Cortex of kidney (tissue), 1 donor: Measurements from ENCODE around the gene ALX4.

ENCODE experiments used
- DNase-seq: peaks from one replicate; lab custom pipeline; 2025; lab: John Stamatoyannopoulos, UW

ALX4 gene

DNA sequence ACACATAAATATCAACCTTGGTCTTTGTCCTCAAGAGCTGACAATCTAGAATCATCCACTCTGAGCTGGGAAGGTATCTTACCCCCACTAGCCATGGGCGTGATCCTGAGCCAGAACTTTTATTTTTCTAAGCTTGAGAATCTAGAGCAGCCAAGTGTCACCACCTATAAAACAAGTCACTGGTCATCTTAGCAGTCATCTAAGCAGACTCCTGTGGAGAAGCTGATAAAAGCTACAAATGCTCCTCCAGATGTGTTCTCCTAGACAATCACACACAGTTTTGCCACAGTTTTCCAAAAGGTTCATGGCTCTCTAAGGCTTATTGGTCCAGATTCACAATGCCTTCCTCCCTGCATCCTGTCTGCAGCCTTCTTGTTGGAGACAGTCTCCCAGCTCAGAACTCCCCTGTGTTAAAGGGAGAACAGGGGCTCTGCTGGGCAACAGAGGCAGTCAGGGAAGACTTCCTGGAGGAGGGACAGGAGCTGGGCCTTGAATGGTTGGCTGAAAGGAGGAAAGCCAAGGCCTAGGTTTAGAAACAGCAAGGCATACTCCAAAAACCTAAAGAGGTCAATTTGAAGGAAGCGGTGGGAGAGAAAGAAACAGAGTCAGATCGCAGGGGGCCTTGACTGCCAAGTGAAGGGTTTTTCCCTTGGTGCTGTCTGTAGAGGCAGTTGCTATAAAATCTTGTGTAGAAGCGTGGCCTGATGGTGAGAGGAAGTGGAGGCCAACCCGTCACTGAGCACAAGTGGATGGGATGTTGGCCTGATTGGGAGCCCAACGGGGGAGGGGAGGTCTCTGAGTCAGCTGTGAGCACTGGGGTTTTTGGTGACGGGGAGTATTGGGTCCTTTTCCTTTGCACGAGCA lies 42.0 kb downstream of the ALX4 start:
- DNase-seq, result no peak

DNA sequence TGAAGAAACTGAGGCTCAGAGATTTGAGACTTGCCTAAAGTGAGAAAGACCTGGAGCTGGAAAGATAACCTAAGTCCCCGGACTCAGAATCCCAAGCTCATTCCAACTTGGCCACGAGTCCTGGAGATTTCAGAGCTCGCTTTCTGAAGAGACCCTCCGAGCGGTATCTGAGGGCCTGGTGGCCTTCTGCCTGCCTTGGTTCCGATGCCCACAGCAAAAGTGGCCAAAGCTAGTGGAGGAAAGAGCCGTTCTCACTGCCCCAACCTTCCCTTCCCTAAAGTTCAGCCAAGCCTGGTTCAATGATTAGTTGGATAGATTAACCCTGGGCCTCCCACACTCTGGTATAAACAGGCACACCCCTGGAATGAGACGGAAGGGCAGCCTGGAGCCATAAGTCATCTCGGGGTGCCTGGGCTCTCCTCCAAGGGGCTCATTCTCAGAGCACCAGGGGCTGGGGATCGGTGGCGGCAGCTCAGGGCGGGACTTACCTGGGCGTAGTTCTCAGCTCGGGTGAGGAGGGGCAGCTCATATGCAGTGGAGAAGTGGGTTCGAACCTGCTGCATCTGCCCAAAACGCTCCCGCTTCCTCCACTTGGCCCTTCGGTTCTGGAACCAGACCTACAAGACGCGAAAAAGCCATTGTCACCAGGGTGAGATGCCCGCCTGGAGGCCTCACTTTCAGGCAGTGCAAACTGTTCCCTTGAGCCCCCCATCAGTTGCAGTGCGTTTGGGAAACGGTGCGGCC lies 42.8 kb downstream of the ALX4 start:
- DNase-seq, result no peak

DNA sequence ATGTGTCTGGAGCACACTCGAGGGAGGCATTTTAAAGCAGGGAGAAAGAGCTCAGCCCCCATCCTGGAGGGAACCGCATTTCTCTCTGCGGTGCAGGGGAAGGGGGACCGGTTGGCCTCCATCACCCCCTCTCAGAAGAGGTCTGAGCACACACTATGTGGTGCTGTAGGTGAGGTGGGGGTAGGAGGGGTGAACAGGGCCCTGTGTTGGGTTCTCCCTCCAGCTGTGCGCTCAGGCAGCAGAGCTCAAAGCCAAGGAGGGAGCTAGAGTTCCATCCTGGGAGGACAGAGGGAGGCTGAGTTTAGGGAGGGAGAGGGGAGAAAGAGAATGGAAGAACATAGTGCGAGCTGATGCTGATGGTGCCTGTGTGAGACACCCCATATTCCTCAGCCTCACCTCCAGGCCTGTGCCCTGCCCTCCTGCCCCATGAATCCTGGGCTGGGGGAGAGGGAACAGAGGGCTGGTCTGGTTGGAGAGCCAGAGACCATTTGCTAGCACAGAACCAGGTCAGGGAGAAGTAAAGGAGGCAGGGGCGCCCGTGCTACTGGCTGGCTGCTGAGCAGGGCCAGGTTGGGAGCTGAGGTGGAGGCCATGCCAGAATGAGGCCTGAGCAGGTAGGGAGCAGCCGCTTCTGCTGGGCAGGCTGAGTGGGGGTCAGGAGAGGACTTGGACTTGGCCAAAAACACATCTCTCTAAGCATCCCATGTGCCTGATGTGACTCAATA lies 43.7 kb downstream of the ALX4 start:
- DNase-seq, result no peak

DNA sequence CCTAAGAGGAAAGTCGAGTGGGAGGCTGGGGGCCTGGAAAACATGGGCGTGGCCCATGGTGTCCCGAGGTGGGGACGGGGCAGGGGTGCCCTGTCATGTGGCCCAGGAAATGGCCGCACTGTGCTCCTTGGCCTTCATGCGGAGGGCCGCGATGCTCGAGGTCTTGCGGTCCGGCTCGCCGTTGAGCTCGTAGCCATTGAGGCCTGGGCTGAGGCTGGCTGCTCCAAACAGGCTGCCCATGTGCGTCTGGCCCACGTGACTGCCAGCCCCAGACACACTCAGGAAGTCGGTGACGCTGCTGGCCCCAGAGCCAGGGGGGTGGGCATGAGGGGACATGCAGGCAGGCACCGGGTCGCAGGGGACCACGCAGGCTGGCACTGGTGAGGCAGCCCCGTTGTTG lies 45.2 kb downstream of the ALX4 start:
- no peak for DNase-seq

DNA sequence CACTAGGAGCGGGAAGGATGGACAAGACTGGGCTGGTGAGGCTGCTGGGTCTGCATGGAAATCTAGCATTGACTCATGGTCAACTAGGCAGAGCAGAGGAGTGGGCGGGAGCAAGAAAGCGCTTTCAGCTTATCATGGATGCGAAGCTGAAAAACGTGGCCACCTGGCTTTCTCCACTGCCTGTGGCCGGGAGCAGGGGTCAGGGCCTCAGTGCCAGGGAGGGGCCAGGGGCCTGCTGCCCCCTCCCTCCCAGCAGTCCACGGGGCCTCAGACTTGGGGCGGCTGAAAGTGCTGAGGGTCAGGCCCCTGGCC lies 45.5 kb downstream of the ALX4 start:
- no peak for DNase-seq

DNA sequence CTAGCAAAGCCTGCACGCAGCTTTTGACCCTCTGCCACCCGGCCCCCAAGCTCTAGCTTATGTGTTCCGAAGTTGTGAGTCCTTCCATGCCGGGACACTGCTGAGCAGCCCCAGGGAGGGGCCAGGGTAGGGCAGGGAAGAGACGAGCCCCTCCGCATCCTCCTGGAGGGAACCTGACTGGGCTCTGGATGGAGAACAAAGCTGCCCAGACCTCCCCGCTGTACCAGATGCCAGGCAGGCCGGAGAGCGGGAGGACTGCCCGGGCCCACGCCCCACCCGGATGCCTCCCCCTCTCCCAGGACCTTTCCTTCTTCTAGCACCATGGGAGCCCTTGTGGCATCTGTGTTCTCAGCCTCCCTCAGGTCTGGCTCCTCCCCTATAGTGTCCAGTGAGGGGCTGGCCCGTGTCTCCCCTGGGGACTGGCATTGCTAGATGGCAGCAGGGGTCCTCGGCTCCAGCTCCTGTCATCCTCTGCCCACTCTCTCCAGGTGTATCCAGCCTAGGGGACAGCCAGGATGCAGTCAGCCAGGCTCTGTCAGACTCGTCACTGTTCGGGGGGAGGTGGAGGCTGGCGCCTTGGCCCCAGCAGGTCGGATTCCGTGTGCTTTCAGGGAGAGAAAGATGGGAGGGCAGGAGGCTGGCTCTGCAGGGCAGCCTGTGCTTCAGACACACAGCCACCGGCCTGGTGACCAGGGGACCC lies 46.1 kb downstream of the ALX4 start:
- no peak for DNase-seq

DNA sequence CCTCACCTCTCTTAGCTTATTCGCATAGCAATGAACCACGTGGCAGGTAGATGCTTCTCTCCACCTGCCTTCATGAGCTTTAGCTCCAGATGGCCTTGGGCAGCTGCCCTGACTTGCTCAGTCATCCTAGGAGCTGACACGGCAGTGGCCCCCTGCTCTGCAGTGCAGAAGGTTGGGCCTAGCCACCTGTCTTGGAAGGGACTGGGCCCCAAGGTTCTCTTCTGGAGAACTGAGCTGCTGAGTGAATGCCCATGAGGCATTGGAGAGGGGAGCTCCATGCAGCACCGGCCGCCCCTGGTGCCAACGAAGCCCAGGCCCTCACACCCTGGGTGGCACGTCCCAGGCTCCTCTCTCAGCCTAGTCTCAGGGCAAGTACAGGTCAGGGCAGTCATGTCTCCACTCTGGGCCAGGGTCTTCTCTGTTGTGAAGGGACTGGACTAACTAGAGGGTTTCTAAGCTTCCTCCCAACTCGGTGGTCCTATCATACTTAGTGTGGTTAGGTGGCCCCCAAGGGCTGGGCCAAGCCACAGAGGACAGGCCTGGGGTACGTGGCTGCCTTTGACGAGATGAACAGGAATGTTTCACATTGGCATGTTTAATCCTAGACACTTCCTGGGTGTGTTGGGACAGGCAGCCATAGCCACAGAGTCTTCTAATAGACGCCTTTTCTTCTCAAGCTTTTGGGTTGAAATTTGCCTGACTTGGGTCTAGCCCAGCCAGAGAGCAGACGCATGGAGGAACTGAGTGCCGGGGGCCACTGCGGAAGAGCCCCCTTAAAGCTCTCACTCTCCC lies 47.9 kb downstream of the ALX4 start:
- DNase-seq, result no peak

DNA sequence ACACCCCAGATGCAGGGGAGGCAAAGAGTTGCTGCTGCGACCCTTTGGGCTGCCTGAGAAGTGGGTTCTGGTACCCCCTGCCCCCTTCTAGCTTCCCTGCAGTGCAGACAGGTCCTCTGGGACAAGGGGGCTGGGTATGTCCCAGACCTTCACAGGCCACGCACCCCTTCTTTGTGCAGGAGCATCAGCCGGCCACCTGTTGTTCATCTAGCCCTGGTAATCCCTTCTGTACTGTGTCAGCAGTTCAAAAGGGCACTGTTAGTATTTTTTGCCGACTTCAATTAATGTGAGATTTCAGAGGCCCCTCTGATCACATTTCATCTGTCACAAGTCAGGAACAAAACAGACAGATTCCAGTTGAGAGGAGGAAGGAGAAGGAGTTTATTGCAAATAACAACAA lies 49.9 kb downstream of the ALX4 start:
- no peak for DNase-seq

DNA sequence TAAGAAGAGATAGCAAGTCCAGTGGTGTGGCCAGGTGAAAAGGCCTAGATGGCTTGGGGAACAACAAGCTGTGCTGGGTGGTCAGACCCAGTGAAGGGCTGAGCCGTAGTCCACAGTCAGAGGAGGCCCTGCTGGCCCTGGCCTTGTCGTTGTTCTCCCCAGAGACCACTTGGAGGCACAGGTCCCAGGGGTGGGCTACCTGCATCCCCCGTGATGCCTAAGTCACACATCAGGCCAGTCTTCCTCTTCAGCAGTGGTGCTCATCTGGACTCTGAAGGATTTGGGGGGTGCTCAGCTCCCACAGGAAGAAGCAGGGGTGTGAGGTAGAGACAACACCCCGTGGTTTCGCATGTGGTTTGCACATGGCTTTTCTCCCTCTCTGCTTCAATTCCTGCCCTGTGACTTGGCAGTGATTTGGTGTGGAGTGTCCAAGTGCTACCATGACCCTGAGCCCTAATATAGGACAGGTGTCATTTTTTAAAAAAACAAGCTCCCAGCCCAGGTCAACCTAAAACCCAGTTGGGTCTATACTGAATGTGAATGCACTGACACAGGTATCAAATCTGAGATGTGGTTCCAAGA lies 51.0 kb downstream of the ALX4 start:
- DNase-seq, result no peak

DNA sequence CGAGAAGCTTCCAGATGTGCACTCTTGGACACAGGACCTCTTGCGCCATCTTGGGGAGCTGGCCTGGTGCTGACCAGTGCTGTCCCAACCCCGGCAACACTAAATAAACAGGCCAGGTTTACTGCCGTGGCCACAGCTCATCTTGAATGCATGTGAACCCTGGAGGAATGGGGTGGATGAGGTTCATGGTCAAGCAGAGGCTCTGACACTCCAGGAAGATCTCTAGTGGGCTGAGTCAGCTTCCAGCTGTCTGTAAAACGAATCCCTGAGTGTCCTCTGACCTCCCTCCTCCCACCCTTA lies 51.8 kb downstream of the ALX4 start:
- no peak for DNase-seq

DNA sequence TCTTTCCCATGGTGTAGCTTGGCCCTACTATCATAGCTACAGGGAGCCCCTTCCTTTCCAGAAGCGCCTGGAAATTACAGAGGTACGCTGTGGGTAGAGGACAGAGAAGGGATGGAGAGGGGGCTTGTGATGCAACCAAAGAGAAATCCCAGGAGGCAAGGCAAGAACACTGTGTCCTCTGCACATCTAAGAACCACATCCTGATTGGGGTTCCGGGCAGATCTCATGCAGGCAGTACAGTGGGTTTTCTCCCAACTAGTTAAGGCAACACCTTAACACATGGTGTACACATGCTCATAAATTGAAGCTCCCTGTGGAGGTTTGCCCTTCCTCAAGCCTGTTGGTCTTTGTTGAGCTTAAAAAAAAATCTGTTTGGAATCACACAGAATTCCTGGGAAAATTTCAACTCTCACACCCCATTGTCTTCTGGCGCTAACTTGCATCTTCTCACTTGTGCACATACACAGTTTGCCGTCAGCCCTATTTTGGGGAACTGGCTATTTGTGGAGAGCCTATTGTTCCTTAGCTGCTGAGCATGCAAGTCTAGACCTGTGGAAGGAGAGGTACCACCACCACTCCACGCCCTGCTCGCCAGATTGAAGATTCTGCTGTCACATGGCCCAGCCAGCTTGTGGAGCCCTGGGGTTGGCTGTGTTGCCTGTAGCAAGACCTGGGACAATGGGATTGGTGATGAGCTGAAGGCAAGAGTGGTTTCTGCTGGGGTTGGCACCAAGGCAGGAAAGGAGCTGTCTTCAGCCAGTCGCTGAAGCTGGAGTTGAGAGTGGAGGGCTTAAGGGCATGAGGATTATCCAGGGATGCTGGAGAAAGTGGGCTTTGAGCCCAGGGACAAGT lies 52.4 kb downstream of the ALX4 start:
- no peak for DNase-seq

DNA sequence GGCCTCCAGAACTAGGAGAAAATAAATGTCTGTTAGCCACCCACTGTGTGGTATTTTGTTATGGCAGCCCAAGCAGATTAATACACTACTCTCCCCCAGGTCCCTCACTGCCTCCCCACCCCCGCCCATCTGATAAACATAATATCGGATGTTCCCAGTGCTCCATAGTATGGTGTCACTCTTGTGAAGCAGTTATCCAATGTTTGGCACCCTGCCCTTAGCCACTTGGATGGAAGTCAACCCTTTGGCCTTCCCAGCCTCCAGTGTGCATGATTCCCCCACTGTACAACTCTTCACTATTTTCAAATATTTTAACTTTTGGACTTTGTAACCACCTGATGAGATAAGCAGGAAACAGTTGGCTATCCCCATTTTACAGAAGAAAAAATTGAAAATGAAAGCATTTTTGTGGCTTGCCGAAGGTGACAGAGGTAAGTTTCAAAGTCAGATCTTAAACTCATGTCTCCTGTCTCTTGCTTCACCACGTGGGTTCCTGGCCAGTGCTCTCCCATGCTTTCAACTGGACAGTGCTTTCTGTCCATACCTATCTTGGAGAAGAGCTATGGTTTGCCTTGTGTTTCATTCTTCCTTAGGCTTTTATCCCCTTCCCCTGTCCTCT lies 53.2 kb downstream of the ALX4 start:
- no peak for DNase-seq

DNA sequence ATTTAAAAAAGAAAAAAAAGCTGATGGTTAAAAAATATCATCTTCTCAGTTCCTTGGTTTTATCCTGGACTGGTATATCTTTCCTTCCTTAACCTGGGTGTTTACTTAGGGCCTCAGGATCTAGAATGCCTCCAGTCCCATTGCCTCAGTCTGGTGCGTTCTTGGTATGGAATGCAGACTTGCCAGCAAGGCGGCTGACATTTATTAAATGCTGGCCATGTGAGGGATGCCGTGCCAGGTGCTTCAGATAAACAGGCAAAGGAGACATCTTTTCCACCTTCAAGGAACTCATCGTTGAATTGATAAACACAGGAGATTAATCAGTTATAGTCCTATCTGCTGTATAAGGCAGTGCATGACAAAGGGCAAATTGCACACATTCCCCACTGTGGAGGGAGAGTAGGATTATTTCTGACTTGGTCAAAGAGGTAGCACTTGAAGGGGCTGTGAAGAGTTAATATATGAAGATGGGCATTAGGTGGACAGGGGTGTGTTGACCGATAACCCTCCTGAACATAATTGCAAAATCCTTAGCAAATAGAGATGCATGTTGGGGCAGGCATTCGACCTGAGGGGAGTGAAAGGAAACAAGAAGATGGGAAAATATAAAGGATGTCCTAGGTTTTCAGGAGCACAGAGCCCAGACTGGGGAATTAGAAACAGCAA lies 54.4 kb downstream of the ALX4 start:
- DNase-seq, result no peak

DNA sequence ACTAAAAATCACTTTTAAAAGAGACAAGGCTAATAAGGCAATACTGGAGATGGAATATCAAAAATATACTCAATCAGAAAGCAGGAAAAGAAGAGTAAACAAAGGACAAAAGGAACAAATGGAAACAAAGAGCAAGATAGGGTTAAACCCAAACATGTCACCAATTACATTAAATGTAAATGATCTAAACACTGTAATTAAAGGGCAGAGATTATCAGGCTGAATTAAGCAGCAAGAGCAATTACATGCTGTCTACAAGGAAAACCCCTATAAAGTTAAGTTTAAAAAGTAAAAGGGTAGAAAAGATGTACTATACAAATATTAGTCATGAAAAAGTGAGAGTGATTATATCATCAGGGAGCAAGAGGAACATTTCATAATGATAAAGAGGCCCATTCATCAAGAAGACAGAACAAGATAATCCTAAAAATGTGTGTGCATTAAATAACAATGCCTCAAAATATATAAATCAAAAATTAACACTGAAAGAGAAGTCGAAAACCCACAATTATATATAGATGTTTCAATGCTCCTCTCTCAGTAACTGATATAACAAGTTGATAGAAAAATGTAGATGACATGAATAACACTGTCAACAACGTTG lies 56.8 kb downstream of the ALX4 start:
- DNase-seq, result no peak

DNA sequence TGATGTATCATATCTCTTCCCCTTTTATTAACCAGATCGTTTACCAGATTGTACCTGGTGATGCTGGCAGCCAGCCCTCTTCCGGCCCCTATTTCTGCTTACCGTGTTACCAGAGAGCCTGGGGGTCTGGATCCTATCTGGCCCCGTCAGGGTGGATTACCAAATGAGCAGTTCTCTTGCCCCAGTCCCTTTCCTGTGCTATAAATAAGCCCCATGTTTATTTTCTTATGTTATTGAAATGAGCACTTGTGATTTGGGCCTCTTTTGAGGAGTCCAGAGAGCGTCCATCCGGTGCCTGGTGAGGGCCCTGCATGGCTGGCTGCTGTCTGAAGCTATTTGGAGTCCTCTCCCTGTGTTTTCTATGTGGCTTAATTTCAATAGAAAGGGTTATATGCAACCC lies 59.5 kb downstream of the ALX4 start:
- DNase-seq, result no peak

DNA sequence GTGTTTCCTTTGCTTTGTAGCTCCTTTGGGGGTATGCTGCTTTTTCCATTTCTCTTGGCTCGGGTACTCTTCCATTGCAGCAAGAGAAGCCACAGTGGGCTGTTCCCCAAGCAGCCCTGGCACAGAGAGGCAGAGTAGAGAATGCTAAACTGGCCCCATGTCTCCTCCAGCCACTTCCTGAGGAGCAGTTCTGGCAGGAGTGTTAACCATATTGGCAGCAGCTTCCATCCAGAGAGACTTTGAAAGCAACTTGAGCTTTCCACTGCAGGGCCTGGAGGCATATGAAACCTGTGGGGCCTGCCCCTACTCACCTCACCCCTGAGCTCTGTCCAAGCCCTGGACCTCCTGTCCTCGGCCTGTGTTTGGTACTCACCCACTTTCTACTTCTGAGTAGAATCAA lies 61.8 kb downstream of the ALX4 start:
- DNase-seq, result no peak

DNA sequence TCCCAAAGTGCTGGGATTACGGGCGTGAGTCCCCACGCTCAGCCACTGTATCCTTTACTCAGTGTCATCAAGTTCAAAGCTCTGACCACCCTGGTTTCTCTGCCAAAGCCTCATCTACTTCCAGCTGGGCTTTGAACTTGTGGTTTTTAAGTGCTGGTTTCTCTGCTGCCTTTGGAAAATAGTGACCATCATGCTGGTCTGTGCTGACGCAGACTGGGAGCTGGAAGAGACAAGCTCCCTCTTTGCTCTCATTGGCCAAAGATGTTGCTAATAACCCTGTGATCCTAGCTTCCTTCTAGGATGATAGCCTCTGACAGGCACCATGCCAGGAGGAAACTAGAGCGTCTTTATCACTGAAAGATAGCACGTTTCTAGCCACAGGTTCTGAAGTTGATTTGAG lies 62.4 kb downstream of the ALX4 start:
- DNase-seq, result no peak

DNA sequence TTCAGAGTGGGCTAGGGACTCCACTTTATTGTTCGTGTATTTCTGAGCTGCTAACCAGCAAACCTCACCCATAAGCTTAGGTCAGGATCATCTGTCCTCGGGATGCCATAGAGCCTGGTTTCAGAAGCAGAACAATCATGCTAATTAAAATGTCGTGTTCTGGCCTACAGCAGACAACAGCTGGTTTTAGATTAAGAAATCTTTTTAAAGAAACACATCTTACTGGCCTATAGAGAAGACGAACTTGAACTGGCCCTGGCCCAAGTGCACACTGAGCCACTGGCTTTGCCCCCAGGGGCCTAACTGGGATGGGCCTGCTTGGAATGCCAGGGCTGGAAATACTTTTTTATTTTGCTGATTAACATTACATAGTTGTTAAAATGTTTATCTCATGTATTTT lies 63.2 kb downstream of the ALX4 start:
- DNase-seq, result no peak
